Liver (tissue), 9 donors: ENCODE results near the gene TSPEAR. TPM values are rescaled to one million over a fixed set of nuclear protein-coding genes. Genes with fewer than 3 reads are reported as not detected.

Experiments
- DNase-seq: peaks from one replicate; pipeline ENCODE4 v3.0.0-alpha.2; 2017; ENCODE audit warnings: low spot score
- H3K27ac ChIP-seq, 2 donors: one replicate each; pipeline ENCODE4 v1.7.0; 2013; ENCODE audit warnings: inconsistent platforms in 2 of 2, low read length in 2 of 2, control low read depth in 1 of 2, low read depth in 1 of 2, mild to moderate bottlenecking in 1 of 2
- H3K27me3 ChIP-seq, 4 donors: one replicate each; pipeline versions ENCODE4 v1.6.1 to v1.7.0; 2013; ENCODE audit warnings: low read length in 3 of 4, inconsistent platforms in 1 of 4, mild to moderate bottlenecking in 1 of 4, moderate library complexity in 1 of 4; ENCODE audit not compliant: control insufficient read depth in 4 of 4, insufficient read depth in 4 of 4
- H3K36me3 ChIP-seq, 4 donors: one replicate each; pipeline versions ENCODE4 v1.6.1 to v1.7.0; 2013; ENCODE audit warnings: low read length in 3 of 4, mild to moderate bottlenecking in 3 of 4, low read depth in 1 of 4, moderate library complexity in 1 of 4; ENCODE audit not compliant: control insufficient read depth in 4 of 4, insufficient read depth in 3 of 4
- H3K4me1 ChIP-seq, 4 donors: one replicate each; pipeline versions ENCODE4 v1.6.1 to v1.7.0; 2013; ENCODE audit warnings: low read length in 3 of 4, mild to moderate bottlenecking in 3 of 4, moderate library complexity in 1 of 4; ENCODE audit not compliant: control insufficient read depth in 4 of 4, insufficient read depth in 4 of 4
- H3K4me3 ChIP-seq, 3 donors: one replicate each; pipeline versions ENCODE4 v1.6.1 to v1.7.0; 2013; ENCODE audit warnings: low read length in 3 of 3, control low read depth in 1 of 3, low read depth in 1 of 3, mild to moderate bottlenecking in 1 of 3
- H3K9ac ChIP-seq, 2 donors: one replicate each; pipeline ENCODE4 v1.7.0; 2013; ENCODE audit warnings: low read length in 2 of 2, mild to moderate bottlenecking in 2 of 2, moderate library complexity in 2 of 2, control low read depth in 1 of 2, low read depth in 1 of 2
- H3K9me3 ChIP-seq, 4 donors: one replicate each; pipeline versions ENCODE4 v1.6.1 to v1.7.0; 2013; ENCODE audit warnings: low read length in 3 of 4; ENCODE audit not compliant: control insufficient read depth in 4 of 4
- EGR1 ChIP-seq, 2 donors: IDR thresholded peaks; 2 replicates each; pipeline ENCODE4 v1.6.1; 2016 to 2018; ENCODE audit warnings: antibody characterized with exemption in 2 of 2, low read depth in 2 of 2
- FOXA2 ChIP-seq: IDR thresholded peaks from 2 replicates; pipeline ENCODE4 v1.6.1; 2016; ENCODE audit warnings: antibody characterized with exemption
- GABPA ChIP-seq, 2 donors: IDR thresholded peaks in 1 of 2; conservative IDR thresholded peaks in 1 of 2; 2 replicates each; pipeline ENCODE4 v1.6.1; 2016; ENCODE audit warnings: antibody characterized with exemption in 2 of 2, mild to moderate bottlenecking in 1 of 2, moderate library complexity in 1 of 2
- HNF4A ChIP-seq, 2 donors: conservative IDR thresholded peaks; 2 replicates each; pipeline ENCODE4 v1.6.1; 2016; ENCODE audit warnings: antibody characterized with exemption in 2 of 2, mild to moderate bottlenecking in 2 of 2
- JUND ChIP-seq, 2 donors: IDR thresholded peaks; 2 replicates each; pipeline ENCODE4 v1.6.1; 2016; ENCODE audit warnings: antibody characterized with exemption in 2 of 2
- RAD21 ChIP-seq, 2 donors: IDR thresholded peaks; 2 replicates each; pipeline ENCODE4 v1.6.1; 2016; ENCODE audit warnings: antibody characterized with exemption in 2 of 2, mild to moderate bottlenecking in 2 of 2
- RXRA ChIP-seq, 2 donors: IDR thresholded peaks; 2 replicates each; pipeline ENCODE4 v1.6.1; 2017 to 2018; ENCODE audit warnings: antibody characterized with exemption in 2 of 2, mild to moderate bottlenecking in 1 of 2
- SP1 ChIP-seq: IDR thresholded peaks from 2 replicates; pipeline ENCODE4 v1.6.1; 2018; ENCODE audit warnings: antibody characterized with exemption, mild to moderate bottlenecking
- TAF1 ChIP-seq: conservative IDR thresholded peaks from 2 replicates; pipeline ENCODE4 v1.6.1; 2016; ENCODE audit warnings: antibody characterized with exemption, mild to moderate bottlenecking
- WGBS: extraction: QIAGEN DNeasy Blood & Tissue Kit; methylation state at CpG from one replicate; pipeline ENCODE4 v1.1.7; 2013; 5-methylcytosine and 5-hydroxymethylcytosine counted together
- polyA plus RNA-seq, 2 donors: library from polyadenylated mRNA; stranded (reverse) in 1 of 2; unstranded in 1 of 2; fragments of 200-250 nt in 1 of 2; fragments of >200 nt in 1 of 2; fragmentation: Nextera tagmentation in 1 of 2; extraction: Ambion mirVana in 1 of 2; gene quantifications; one replicate each; pipeline versions ENCODE4 v1.2.1 to v1.2.3, GENCODE V29; 2013 to 2015
- total RNA-seq, 2 donors: library from RNA; depleted of rRNA; stranded (reverse); fragments of >200 nt; gene quantifications; one replicate each; pipeline ENCODE4 v1.2.3, GENCODE V29; 2014
- TF ChIP-seq, protein P1 (sequence below): IDR thresholded peaks from 2 replicates; pipeline ENCODE4 v1.6.1; 2016; ENCODE audit warnings: antibody characterized with exemption
- TF ChIP-seq, protein P2 (sequence below): IDR thresholded peaks from 2 replicates; pipeline ENCODE4 v1.6.1; 2016; ENCODE audit warnings: antibody characterized with exemption
- TF ChIP-seq, protein P3 (sequence below): fragments of 150-350 bp; IDR thresholded peaks from 2 replicates; pipeline ENCODE4 v1.5.1; 2017; ENCODE audit warnings: improper control_type of control experiment, low read depth, low read length; ENCODE audit not compliant: missing input control
- TF ChIP-seq, protein P4 (sequence below): IDR thresholded peaks from 2 replicates; pipeline ENCODE4 v1.6.1; 2016; ENCODE audit warnings: antibody characterized with exemption
- TF ChIP-seq, protein P5 (sequence below): IDR thresholded peaks from 2 replicates; pipeline ENCODE4 v1.6.1; 2016; ENCODE audit warnings: antibody characterized with exemption, mild to moderate bottlenecking
- donor health status: healthy.
- donor health status: healthy.
- donor health status: healthy.
- donor health status: healthy.
- donor health status: healthy.

Gene TSPEAR
- total and polyA plus RNA-seq, 4 donors = under 0.01 to 0.14 (median 0.01) TPM; not detected in 1

DNA sequence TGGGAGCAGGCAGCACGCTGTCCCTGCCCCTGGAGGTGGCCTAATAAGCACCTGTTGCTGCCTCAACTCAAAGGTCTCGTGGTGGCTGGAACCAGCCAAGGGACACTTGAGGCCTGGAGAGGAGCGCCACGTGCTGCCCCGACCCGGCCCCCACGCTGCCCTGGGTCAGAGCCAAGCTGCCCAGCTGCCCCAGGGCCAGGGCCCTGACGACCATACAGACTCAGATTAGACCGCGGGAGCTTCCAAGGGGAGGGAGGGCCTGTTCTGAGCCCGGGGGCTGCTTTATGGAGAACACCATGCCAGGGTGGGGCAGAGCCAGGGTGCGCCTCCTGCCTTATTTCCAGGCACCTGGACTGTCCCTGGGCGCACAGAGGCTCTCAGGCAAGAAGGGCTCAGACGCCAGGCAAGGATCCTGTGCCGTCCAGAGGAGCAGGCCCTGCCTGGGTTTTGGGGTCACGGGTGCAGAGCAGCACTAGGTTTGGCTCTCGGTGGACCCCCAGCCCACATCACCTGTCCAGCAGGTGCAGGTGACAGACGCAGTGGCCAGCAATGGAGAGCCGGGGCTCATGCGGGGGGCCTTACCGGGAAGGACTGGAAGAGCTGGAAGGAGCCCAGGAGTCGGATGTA is 190.0 kb downstream of the TSPEAR start:
- Histone ChIP-seq H3K4me1 (peaks cover 0 to 7% (median 3%) of the 10 kb centered on the region in 4 donors), H3K36me3 (no peaks in the 10 kb centered on the region), H3K27ac (no peak overlapping the region), H3K27me3 (no peaks in the 10 kb centered on the region), H3K9me3 (no peaks in the 10 kb centered on the region), H3K9ac (no peak overlapping the region), H3K4me3 (no peak overlapping the region)
- no peak for DNase-seq
- TF ChIP-seq, protein P1, sequence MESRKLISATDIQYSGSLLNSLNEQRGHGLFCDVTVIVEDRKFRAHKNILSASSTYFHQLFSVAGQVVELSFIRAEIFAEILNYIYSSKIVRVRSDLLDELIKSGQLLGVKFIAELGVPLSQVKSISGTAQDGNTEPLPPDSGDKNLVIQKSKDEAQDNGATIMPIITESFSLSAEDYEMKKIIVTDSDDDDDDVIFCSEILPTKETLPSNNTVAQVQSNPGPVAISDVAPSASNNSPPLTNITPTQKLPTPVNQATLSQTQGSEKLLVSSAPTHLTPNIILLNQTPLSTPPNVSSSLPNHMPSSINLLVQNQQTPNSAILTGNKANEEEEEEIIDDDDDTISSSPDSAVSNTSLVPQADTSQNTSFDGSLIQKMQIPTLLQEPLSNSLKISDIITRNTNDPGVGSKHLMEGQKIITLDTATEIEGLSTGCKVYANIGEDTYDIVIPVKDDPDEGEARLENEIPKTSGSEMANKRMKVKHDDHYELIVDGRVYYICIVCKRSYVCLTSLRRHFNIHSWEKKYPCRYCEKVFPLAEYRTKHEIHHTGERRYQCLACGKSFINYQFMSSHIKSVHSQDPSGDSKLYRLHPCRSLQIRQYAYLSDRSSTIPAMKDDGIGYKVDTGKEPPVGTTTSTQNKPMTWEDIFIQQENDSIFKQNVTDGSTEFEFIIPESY = no peak
- TF ChIP-seq SP1 (no peak), EGR1 (IDR thresholded peaks at IDR 0.05; ENCODE audit: low read depth in 2 of 2) (no peak), RXRA (IDR thresholded peaks at IDR 0.05) (no peak), JUND (IDR thresholded peaks at IDR 0.05) (no peak), TAF1 (no peak)
- TF ChIP-seq, protein P2, sequence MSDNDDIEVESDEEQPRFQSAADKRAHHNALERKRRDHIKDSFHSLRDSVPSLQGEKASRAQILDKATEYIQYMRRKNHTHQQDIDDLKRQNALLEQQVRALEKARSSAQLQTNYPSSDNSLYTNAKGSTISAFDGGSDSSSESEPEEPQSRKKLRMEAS = no peak
- TF ChIP-seq, protein P3, sequence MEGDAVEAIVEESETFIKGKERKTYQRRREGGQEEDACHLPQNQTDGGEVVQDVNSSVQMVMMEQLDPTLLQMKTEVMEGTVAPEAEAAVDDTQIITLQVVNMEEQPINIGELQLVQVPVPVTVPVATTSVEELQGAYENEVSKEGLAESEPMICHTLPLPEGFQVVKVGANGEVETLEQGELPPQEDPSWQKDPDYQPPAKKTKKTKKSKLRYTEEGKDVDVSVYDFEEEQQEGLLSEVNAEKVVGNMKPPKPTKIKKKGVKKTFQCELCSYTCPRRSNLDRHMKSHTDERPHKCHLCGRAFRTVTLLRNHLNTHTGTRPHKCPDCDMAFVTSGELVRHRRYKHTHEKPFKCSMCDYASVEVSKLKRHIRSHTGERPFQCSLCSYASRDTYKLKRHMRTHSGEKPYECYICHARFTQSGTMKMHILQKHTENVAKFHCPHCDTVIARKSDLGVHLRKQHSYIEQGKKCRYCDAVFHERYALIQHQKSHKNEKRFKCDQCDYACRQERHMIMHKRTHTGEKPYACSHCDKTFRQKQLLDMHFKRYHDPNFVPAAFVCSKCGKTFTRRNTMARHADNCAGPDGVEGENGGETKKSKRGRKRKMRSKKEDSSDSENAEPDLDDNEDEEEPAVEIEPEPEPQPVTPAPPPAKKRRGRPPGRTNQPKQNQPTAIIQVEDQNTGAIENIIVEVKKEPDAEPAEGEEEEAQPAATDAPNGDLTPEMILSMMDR = no peak
- TF ChIP-seq, protein P4, sequence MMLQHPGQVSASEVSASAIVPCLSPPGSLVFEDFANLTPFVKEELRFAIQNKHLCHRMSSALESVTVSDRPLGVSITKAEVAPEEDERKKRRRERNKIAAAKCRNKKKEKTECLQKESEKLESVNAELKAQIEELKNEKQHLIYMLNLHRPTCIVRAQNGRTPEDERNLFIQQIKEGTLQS = no peak
- 89% methylated on average over 22 of the region's 22 CpGs for WGBS

DNA sequence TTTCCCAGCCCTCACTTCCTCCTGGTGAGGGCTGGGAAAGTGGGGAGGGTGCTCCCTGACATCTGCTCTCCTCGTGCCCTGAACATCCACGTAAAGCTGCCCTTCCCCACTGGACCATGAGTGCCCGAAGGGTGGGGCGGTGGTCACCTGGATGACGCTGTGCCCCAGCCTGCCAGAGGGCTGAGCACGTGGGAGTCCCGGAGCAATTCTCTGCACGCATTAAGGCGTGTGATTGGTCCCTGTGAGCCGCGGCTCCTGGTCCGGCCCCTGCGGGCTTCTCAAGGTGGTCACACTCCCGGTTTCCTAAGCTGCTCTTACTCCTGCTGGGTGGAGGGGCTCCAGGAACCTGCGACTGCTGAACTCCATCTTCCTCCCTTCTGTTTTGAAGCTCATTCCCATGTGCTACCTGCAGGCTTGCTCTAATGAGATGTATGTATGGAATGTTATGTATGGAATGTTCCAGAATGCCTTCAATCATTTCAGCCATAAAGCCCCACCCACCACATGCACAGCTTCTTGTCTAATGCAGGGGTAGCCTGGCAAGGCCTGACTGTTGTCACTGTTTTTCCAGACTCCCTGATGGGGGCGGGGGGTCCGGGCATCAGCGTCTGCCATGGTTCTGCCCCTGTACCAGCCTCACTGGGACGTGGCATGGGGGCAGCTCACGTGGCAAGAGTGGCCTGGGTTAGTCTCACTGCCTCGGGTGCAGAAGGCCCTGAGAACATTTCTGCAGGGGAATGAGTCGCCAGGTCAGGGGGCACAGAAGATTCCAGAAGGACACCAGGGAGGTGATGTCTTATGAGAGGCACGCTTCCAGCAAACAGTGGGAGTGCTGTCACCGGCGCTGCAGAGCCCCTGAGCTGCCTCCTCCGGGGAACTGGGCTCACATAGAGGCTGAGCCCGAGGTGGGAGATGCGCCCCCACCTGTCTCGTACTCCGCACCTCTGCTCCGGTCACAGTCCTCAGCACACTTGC is 190.8 kb downstream of the TSPEAR start:
- no peak overlapping the region for H3K9ac ChIP-seq
- H3K27me3 ChIP-seq = no peaks in the 10 kb centered on the region
- H3K27ac ChIP-seq = no peak overlapping the region
- no peaks in the 10 kb centered on the region for H3K9me3 ChIP-seq
- no peak overlapping the region for H3K4me3 ChIP-seq
- WGBS = 87% methylated on average over 31 of the region's 31 CpGs
- no peaks in the 10 kb centered on the region for H3K36me3 ChIP-seq
- no peak for DNase-seq
- H3K4me1 ChIP-seq = peaks cover 0 to 11% (median 3%) of the 10 kb centered on the region in 4 donors
- no peak for TF ChIP-seq HNF4A (conservative IDR thresholded peaks at IDR 0.05)
- TF ChIP-seq, protein P2 = no peak
- TF ChIP-seq, protein P1 = no peak
- no peak for TF ChIP-seq FOXA2
- no peak for TF ChIP-seq JUND (IDR thresholded peaks at IDR 0.05)
- TF ChIP-seq, protein P4 = no peak
- TF ChIP-seq EGR1 (IDR thresholded peaks at IDR 0.05; ENCODE audit: low read depth in 2 of 2) = no peak
- TF ChIP-seq, protein P5, sequence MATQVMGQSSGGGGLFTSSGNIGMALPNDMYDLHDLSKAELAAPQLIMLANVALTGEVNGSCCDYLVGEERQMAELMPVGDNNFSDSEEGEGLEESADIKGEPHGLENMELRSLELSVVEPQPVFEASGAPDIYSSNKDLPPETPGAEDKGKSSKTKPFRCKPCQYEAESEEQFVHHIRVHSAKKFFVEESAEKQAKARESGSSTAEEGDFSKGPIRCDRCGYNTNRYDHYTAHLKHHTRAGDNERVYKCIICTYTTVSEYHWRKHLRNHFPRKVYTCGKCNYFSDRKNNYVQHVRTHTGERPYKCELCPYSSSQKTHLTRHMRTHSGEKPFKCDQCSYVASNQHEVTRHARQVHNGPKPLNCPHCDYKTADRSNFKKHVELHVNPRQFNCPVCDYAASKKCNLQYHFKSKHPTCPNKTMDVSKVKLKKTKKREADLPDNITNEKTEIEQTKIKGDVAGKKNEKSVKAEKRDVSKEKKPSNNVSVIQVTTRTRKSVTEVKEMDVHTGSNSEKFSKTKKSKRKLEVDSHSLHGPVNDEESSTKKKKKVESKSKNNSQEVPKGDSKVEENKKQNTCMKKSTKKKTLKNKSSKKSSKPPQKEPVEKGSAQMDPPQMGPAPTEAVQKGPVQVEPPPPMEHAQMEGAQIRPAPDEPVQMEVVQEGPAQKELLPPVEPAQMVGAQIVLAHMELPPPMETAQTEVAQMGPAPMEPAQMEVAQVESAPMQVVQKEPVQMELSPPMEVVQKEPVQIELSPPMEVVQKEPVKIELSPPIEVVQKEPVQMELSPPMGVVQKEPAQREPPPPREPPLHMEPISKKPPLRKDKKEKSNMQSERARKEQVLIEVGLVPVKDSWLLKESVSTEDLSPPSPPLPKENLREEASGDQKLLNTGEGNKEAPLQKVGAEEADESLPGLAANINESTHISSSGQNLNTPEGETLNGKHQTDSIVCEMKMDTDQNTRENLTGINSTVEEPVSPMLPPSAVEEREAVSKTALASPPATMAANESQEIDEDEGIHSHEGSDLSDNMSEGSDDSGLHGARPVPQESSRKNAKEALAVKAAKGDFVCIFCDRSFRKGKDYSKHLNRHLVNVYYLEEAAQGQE = no peak
- no peak for TF ChIP-seq SP1
- no peak for TF ChIP-seq GABPA (IDR thresholded peaks at IDR 0.05 in 1 of 2, conservative IDR thresholded peaks at IDR 0.05 in 1 of 2)
- no peak for TF ChIP-seq RAD21 (IDR thresholded peaks at IDR 0.05)
- TF ChIP-seq, protein P3 = no peak
